ENCODE data around the gene GMIP. TPM values are rescaled to one million over a fixed set of nuclear protein-coding genes. Genes with fewer than 3 reads are reported as not detected.
A peak's percentile ranks its signal among the peaks of the same experiment; 100 is the strongest.

GMIP gene
- total and polyA plus RNA-seq, 2 of the 4 experiments (the other 2 are of a cell fraction): 4.1 to 11.0 TPM

- Histone ChIP-seq H4K5ac (ENCODE audit: low read depth, low read length) (no peak overlapping the region), H3K4me1 (ENCODE audit: control insufficient read depth, insufficient read depth, low read length) (peaks cover 4% of the 10 kb centered on the region), H3K79me1 (ENCODE audit: low read depth in 1 of 2, low read length in 2 of 2) (peaks cover 12 to 14% of the 10 kb centered on the region in 2 experiments; a peak in 3 of 4 replicates), H2AK9ac (replicated peaks; ENCODE audit: low read depth, low read length, poor library complexity) (no peak overlapping the region), H3K14ac (replicated peaks; ENCODE audit: low read depth, low read length) (no peak overlapping the region), H3K18ac (ENCODE audit: low read depth, low read length) (no peak overlapping the region), H4K91ac (ENCODE audit: insufficient read depth, low read depth, low read length) (no peak overlapping the region), H3K27ac (ENCODE audit: insufficient read depth, low read length) (no peak overlapping the region), H3K9me1 (ENCODE audit: insufficient read depth, low read length) (peaks cover 5% of the 10 kb centered on the region), H3K9ac (ENCODE audit: low read depth, low read length) (no peak overlapping the region), H4K20me1 (ENCODE audit: insufficient read depth, low read length) (no peaks in the 10 kb centered on the region), H3K4ac (ENCODE audit: low read depth, low read length) (no peak overlapping the region), H3K9me3 (ENCODE audit: control insufficient read depth, insufficient read depth, low read length) (no peaks in the 10 kb centered on the region), H2AK5ac (ENCODE audit: low read depth, low read length) (no peak overlapping the region), H3K23ac (ENCODE audit: low read depth, low read length) (no peak overlapping the region), H2BK120ac (ENCODE audit: low read depth, low read length) (no peak overlapping the region), H4K8ac (ENCODE audit: low read depth in 2 of 2, low read length in 2 of 2) (no peak overlapping the region), H3K27me3 (ENCODE audit: control insufficient read depth, insufficient read depth, low read length) (no peaks in the 10 kb centered on the region), H3K56ac (ENCODE audit: extremely low read depth, insufficient read depth, low read length) (no peak overlapping the region), H2BK15ac (ENCODE audit: low read depth, low read length) (no peak overlapping the region), H3K4me2 (ENCODE audit: low read depth, low read length) (no peak overlapping the region), H2BK20ac (ENCODE audit: low read depth, low read length) (no peak overlapping the region), H3K4me3 (ENCODE audit: insufficient read depth, low read depth, low read length) (no peak overlapping the region), H3K36me3 (ENCODE audit: control insufficient read depth, insufficient read depth, low read length) (no peaks in the 10 kb centered on the region), H2BK5ac (ENCODE audit: low read depth, low read length, poor library complexity, severe bottlenecking) (no peak overlapping the region), H2AFZ (replicated peaks; ENCODE audit: low read length, poor library complexity) (no peak overlapping the region)
- 84% methylated on average over 3 of the region's 10 CpGs; no CpG with 5 or more reads in 1 of the 2 experiments for WGBS, 2 experiments (ENCODE audit: extremely low coverage in 2 of 2, insufficient read length in 1 of 2)
- TF ChIP-seq CEBPB (IDR thresholded peaks at IDR 0.05; ENCODE audit: low read depth, low read length) (no peak), ELK1 (IDR thresholded peaks at IDR 0.05; ENCODE audit: borderline replicate concordance, low read depth, low read length) (no peak), CHD1 (IDR thresholded peaks at IDR 0.05; ENCODE audit: low read depth, low read length) (no peak), MAFK (IDR thresholded peaks at IDR 0.05; ENCODE audit: low read depth, low read length) (no peak), CTCF (conservative IDR thresholded peaks at IDR 0.05; ENCODE audit: low read depth, low read length) (no peak), MXI1 (IDR thresholded peaks at IDR 0.05; ENCODE audit: borderline replicate concordance, low read depth, low read length) (no peak), BHLHE40 (IDR thresholded peaks at IDR 0.05; ENCODE audit: low read depth, low read length) (no peak), FOS (IDR thresholded peaks at IDR 0.05; ENCODE audit: low read depth, low read length) (no peak), RCOR1 (IDR thresholded peaks at IDR 0.05; ENCODE audit: insufficient replicate concordance, low read length) (no peak), RFX5 (IDR thresholded peaks at IDR 0.05; ENCODE audit: low read depth, low read length) (no peak), POLR2A (IDR thresholded peaks at IDR 0.05; ENCODE audit: low read depth, low read length) (no peak), SMC3 (IDR thresholded peaks at IDR 0.05; ENCODE audit: low read depth, low read length) (no peak), NFE2L2 (IDR thresholded peaks at IDR 0.05; ENCODE audit: low read depth, low read length) (no peak)
- dilution Hi-C loops (cut with HindIII; ENCODE audit: low sequenced_read_pairs, unreplicated experiment) (no loop called here), intact Hi-C loops (cut with micrococcal nuclease) (no loop called here), in situ Hi-C loops (cut with MboI; ENCODE audit: low sequenced_read_pairs) (no loop called here)
- no peak for ATAC-seq (ENCODE audit: low read depth)
- no TSS peak for BruUV-seq (replicated peaks)
- peak; percentile 18 for DNase-seq
- ChIA-PET POLR2A (ENCODE audit: unreplicated experiment) (no interaction called here), CTCF (no interaction called here)
Observed at GRCh38 chr19:19610376-19611202, 32.9 kb downstream of the GMIP start.
